KMS-11 (cell line): Measurements from ENCODE around the gene CHST8.

ENCODE experiments used
- H2AFZ ChIP-seq: fragments of 200-600 bp; sonication (generic); 2 replicates; pipeline ENCODE4 v1.6.1; 2016; ENCODE audit warnings: antibody characterized with exemption, mixed run types, low read depth
- H3K27ac ChIP-seq: fragments of 200-600 bp; sonication (generic); 2 replicates; pipeline ENCODE4 v1.6.1; 2016; ENCODE audit warnings: mild to moderate bottlenecking, mixed run types
- H3K27me3 ChIP-seq: fragments of 200-600 bp; sonication (generic); 2 replicates; pipeline ENCODE4 v1.6.1; 2017; ENCODE audit warnings: mild to moderate bottlenecking, low read depth, mixed run types, moderate library complexity; ENCODE audit not compliant: insufficient read depth
- H3K36me3 ChIP-seq: fragments of 200-600 bp; sonication (generic); 2 replicates; pipeline ENCODE4 v1.6.1; 2017; ENCODE audit warnings: mild to moderate bottlenecking, mixed run types; ENCODE audit not compliant: insufficient read depth
- H3K4me1 ChIP-seq: fragments of 200-600 bp; sonication (generic); 2 replicates; pipeline ENCODE4 v1.6.1; 2016; ENCODE audit warnings: mild to moderate bottlenecking, low read depth, mixed run types; ENCODE audit not compliant: poor library complexity, severe bottlenecking
- H3K4me2 ChIP-seq: fragments of 200-600 bp; sonication (generic); 2 replicates; pipeline ENCODE4 v1.7.0; 2016; ENCODE audit warnings: mild to moderate bottlenecking, mixed run types
- H3K4me3 ChIP-seq: fragments of 200-600 bp; sonication (generic); IDR thresholded peaks from 2 replicates; pipeline ENCODE4 v1.6.1; 2017; ENCODE audit warnings: low read depth, low read length, mixed read lengths; ENCODE audit not compliant: insufficient read depth
- H3K79me2 ChIP-seq: fragments of 200-600 bp; sonication (generic); 2 replicates; pipeline ENCODE4 v1.6.1; 2016; ENCODE audit warnings: low read depth, mixed run types; ENCODE audit not compliant: insufficient read depth
- H3K9ac ChIP-seq: fragments of 200-600 bp; sonication (generic); 2 replicates; pipeline ENCODE4 v1.6.1; 2016; ENCODE audit warnings: mild to moderate bottlenecking, mixed run types
- H4K20me1 ChIP-seq: fragments of 200-600 bp; sonication (generic); 2 replicates; pipeline ENCODE4 v1.6.1; 2016; ENCODE audit warnings: mild to moderate bottlenecking, mixed run types; ENCODE audit not compliant: insufficient read depth
- TF ChIP-seq, protein P1 (sequence below): fragments of 200-600 bp; sonication (generic); conservative IDR thresholded peaks from 2 replicates; pipeline ENCODE4 v1.6.1; 2017; ENCODE audit warnings: low read depth, mild to moderate bottlenecking, antibody characterized with exemption, low read length, moderate library complexity, mixed read lengths

CHST8 gene

DNA sequence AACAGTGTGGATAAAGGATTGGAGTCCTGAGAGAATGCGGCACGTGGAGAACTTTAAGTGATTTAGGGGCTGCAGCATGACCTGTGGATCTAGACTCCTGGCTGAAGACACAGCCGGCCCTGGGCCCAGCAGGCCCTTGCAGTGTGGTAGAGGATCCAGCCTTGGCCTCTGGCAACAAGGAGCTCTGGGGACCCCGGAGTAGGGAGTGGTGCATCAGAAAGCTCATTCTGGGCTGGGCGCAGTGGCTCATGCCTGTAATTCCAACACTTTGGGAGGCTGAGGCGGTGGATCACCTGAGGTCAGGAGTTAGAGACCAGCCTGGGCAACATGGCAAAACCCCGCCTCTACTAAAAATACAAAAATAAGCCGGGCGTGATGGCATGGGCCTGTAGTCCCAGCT, 76.0 kb downstream of the CHST8 start:
- H3K4me1 ChIP-seq, result no peaks in the 10 kb centered on the region
- no peak overlapping the region for H3K27ac ChIP-seq
- TF ChIP-seq, protein P1, sequence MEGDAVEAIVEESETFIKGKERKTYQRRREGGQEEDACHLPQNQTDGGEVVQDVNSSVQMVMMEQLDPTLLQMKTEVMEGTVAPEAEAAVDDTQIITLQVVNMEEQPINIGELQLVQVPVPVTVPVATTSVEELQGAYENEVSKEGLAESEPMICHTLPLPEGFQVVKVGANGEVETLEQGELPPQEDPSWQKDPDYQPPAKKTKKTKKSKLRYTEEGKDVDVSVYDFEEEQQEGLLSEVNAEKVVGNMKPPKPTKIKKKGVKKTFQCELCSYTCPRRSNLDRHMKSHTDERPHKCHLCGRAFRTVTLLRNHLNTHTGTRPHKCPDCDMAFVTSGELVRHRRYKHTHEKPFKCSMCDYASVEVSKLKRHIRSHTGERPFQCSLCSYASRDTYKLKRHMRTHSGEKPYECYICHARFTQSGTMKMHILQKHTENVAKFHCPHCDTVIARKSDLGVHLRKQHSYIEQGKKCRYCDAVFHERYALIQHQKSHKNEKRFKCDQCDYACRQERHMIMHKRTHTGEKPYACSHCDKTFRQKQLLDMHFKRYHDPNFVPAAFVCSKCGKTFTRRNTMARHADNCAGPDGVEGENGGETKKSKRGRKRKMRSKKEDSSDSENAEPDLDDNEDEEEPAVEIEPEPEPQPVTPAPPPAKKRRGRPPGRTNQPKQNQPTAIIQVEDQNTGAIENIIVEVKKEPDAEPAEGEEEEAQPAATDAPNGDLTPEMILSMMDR, result no peak
- no peak overlapping the region for H2AFZ ChIP-seq
- H3K9ac ChIP-seq, result no peak overlapping the region
- H3K4me2 ChIP-seq, result no peak overlapping the region
- H3K4me3 ChIP-seq, result no peak overlapping the region
- peaks cover 5% of the 10 kb centered on the region; the same call in 1 of the 2 replicates for H3K27me3 ChIP-seq
- H3K36me3 ChIP-seq, result no peaks in the 10 kb centered on the region
- H4K20me1 ChIP-seq, result no peaks in the 10 kb centered on the region
- no peaks in the 10 kb centered on the region for H3K79me2 ChIP-seq

DNA sequence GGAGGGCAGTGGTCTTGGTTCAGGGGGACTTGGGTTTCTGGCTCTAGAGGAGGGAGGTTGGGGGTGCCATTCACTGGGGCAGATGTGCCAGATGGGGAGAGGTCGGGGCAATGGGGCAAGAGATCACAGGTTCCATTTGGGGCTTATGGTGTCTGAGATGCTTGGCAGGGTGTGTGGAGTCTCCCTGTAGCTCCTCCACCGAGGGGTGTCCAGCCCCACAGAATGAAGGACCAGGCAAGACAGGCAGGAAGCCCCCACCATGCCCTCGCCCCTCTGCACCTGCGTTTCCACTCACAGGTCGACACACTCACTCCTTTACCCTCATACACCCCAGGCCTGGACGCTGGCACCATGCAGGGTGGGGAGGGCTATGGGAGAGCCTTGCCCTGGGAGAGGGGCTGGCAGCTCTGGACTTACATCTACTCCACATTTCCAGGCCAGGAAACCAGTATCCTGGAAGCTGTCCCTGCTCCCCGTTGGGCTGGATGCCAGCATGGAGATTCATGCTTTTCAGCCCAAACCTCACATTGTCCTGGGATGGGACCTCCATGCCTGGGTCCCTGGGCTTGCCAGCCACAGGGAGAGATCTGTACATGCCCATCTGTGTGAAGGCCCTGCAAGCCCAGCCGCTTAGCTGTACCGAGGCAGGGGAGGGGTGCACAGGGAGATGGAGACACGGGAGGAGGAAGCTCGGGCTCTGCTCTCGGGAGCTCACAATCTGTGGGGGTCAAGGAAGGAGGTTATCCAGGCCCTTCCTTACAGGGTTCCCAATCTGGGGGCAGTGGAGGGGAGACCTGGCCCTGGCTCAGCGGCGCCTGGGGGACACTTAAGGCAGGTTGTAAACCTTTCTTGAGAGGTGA, 77.1 kb downstream of the CHST8 start:
- TF ChIP-seq, protein P1, result no peak
- H3K36me3 ChIP-seq, result no peaks in the 10 kb centered on the region
- no peak overlapping the region for H3K27ac ChIP-seq
- H4K20me1 ChIP-seq, result no peaks in the 10 kb centered on the region
- H3K27me3 ChIP-seq, result peaks cover 5% of the 10 kb centered on the region; the same call in 1 of the 2 replicates
- H3K4me2 ChIP-seq, result no peak overlapping the region
- no peaks in the 10 kb centered on the region for H3K4me1 ChIP-seq
- H3K79me2 ChIP-seq, result no peaks in the 10 kb centered on the region
- H2AFZ ChIP-seq, result no peak overlapping the region
- H3K9ac ChIP-seq, result no peak overlapping the region
- H3K4me3 ChIP-seq, result no peak overlapping the region

DNA sequence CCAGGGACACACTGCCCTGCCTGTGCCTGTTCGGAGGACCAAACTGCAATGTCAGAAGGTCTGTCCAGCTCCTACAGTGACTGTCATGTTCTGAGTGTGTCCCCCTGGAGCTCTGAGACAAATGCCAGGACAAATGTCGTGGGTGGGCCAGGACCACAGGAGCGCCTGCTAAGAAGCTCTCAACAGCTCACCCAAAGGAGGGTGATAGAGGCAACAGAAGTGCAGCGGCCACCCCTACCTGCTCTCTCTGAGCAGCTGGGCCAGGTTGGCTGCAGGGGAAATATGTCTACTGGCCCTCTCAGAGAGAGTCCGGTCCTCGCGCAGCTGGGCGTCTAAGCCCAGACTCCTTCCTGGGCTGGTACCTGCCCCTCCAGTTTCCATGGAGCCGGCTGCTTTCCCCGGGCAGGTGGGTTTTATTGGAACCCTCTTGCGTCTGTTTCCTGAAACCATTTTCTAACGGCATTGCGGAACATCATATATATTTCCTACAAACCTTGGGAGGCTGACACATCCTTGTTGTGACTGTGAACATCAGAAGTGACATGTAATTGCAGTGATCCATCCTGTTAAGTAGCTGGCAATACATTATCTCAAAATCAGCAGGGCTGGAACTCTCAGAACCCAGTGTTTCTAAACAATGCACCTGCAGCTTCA, 78.1 kb downstream of the CHST8 start:
- no peak overlapping the region for H3K4me2 ChIP-seq
- no peak overlapping the region for H3K4me3 ChIP-seq
- peaks cover 5% of the 10 kb centered on the region; the same call in 1 of the 2 replicates for H3K27me3 ChIP-seq
- TF ChIP-seq, protein P1, result no peak
- no peak overlapping the region for H3K9ac ChIP-seq
- no peaks in the 10 kb centered on the region for H3K79me2 ChIP-seq
- no peak overlapping the region for H2AFZ ChIP-seq
- no peak overlapping the region for H3K27ac ChIP-seq
- H4K20me1 ChIP-seq, result no peaks in the 10 kb centered on the region
- no peaks in the 10 kb centered on the region for H3K4me1 ChIP-seq
- no peaks in the 10 kb centered on the region for H3K36me3 ChIP-seq

DNA sequence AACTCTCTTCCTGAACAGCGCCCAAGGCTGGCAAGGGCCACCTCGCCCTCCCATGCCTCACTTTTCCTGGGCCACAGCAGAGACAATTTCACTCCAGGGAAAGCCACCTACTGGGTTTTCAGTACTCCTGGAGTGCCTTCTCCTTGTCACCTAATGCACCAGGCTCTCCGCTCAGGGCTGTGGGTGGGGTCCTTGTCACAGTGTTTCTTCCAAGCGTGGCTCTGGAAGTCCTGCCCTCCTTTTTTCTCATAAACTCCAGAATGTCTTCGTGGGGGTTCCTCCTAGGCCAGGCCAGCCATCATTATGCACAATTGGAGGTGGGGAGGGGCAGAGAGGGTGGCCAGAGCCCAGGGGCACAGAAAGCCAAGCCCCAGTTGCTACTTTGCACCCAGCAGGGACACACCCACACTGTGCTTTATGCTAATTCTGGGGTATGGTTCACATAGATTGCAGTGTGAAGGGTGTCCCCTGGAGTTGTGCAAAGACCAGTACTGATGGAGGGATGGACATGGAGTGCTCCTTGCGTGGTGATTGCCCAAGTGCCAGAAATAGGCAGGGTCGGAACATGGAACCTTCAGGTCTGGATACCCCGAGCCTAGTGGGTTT, 78.8 kb downstream of the CHST8 start:
- no peak overlapping the region for H3K4me2 ChIP-seq
- H3K4me1 ChIP-seq, result no peaks in the 10 kb centered on the region
- TF ChIP-seq, protein P1, result no peak
- no peaks in the 10 kb centered on the region for H3K36me3 ChIP-seq
- no peak overlapping the region for H3K9ac ChIP-seq
- H2AFZ ChIP-seq, result no peak overlapping the region
- no peak overlapping the region for H3K4me3 ChIP-seq
- no peaks in the 10 kb centered on the region for H3K79me2 ChIP-seq
- no peak overlapping the region for H3K27ac ChIP-seq
- H3K27me3 ChIP-seq, result peaks cover 5% of the 10 kb centered on the region; the same call in 1 of the 2 replicates
- no peaks in the 10 kb centered on the region for H4K20me1 ChIP-seq
